Activated naive CD8-positive, alpha-beta T cell treated with anti-CD3 and anti-CD28 coated beads for 36 hours (primary cell): Measurements from ENCODE around the gene SSX5. TPM values are rescaled to one million over a fixed set of nuclear protein-coding genes. Genes with fewer than 3 reads are reported as not detected.

Source experiments
- total RNA-seq, 2 experiments: library from RNA; stranded (reverse); gene quantifications; one replicate each; pipeline ENCODE4 v1.2.3, GENCODE V29; 2021

The SSX5 gene
- total RNA-seq, 2 experiments from 2014 or later, result not detected

Other genes starting within 250 kb of the SSX5 start
- 1 to 10 TPM; 6.4 to 7.4 TPM for gene ZNF182, start 192.8 kb downstream of the SSX5 start, total RNA-seq
- gene SPACA5, start 189.8 kb downstream of the SSX5 start, total RNA-seq, result not detected
- gene ZNF630, start 125.2 kb downstream of the SSX5 start, total RNA-seq, result 1 to 10 TPM; 1.6 to 1.9 TPM
- not detected for gene SPACA5B, start 66.2 kb downstream of the SSX5 start, total RNA-seq
- gene SSX1, start 58.6 kb upstream of the SSX5 start, total RNA-seq, result not detected
- not detected for gene SSX3, start 159.9 kb upstream of the SSX5 start, total RNA-seq
- gene SSX4, start 186.7 kb upstream of the SSX5 start, total RNA-seq, result not detected
- not detected for gene SSX4B, start 215.2 kb upstream of the SSX5 start, total RNA-seq